ENCODE results near the gene RAN.
"Not testable (repeated sequence)": the region's sequence is repeated elsewhere in the genome, so short reads cannot be mapped to it uniquely, and the experiment has no call there.

Gene RAN

GRCh38 chr12:130879212-130879686 lies 7.4 kb downstream of the RAN start:
- FAIRE-seq = no peak

GRCh38 chr12:130879781-130880389 lies 8.0 kb downstream of the RAN start:
- FAIRE-seq = no peak

GRCh38 chr12:130880411-130880885 lies 8.6 kb downstream of the RAN start:
- FAIRE-seq = no peak

GRCh38 chr12:130881046-130881445 lies 9.2 kb downstream of the RAN start:
- FAIRE-seq = no peak

GRCh38 chr12:130881548-130881947 lies 9.7 kb downstream of the RAN start:
- no peak for FAIRE-seq

- not testable (repeated sequence) for FAIRE-seq
Observed at GRCh38 chr12:130887190-130887589, 15.3 kb downstream of the RAN start.

- FAIRE-seq = no peak
Observed at GRCh38 chr12:130904064-130904463, 32.2 kb downstream of the RAN start.

GRCh38 chr12:130904936-130905455 lies 33.1 kb downstream of the RAN start:
- FAIRE-seq = not testable (repeated sequence)

GRCh38 chr12:130909111-130909510 lies 37.2 kb downstream of the RAN start:
- no peak for FAIRE-seq

GRCh38 chr12:130911193-130911592 lies 39.3 kb downstream of the RAN start:
- FAIRE-seq = no peak

GRCh38 chr12:130911933-130912332 lies 40.1 kb downstream of the RAN start:
- no peak for FAIRE-seq

GRCh38 chr12:130916241-130916911 lies 44.5 kb downstream of the RAN start:
- FAIRE-seq = no peak

- FAIRE-seq = no peak
Observed at GRCh38 chr12:130917607-130918006, 45.7 kb downstream of the RAN start.

- FAIRE-seq = no peak
Observed at GRCh38 chr12:130919086-130919485, 47.2 kb downstream of the RAN start.

GRCh38 chr12:130920119-130920703 lies 48.3 kb downstream of the RAN start:
- FAIRE-seq = no peak

GRCh38 chr12:130920723-130921381 lies 49.0 kb downstream of the RAN start:
- FAIRE-seq = no peak

GRCh38 chr12:130922511-130922953 lies 50.7 kb downstream of the RAN start:
- no peak for FAIRE-seq

GRCh38 chr12:130924966-130925665 lies 53.2 kb downstream of the RAN start:
- no peak for FAIRE-seq

- FAIRE-seq = no peak
Observed at GRCh38 chr12:130925666-130926015, 53.8 kb downstream of the RAN start.

Data from TTC549 (cell line).